Skeletal muscle tissue (tissue), 4 donors: Measurements from ENCODE around the gene FAM50B. TPM values are rescaled to one million over a fixed set of nuclear protein-coding genes. Genes with fewer than 3 reads are reported as not detected.

Experiments
- H3K27ac ChIP-seq: one replicate; pipeline ENCODE4 v1.7.0; 2013; ENCODE audit warnings: mild to moderate bottlenecking, low read depth, low read length, inconsistent platforms
- H3K27me3 ChIP-seq, 3 donors: one replicate each; pipeline ENCODE4 v1.7.0; 2013; ENCODE audit warnings: low read length in 3 of 3; ENCODE audit not compliant: control insufficient read depth in 3 of 3, insufficient read depth in 3 of 3
- H3K36me3 ChIP-seq, 3 donors: one replicate each; pipeline ENCODE4 v1.7.0; 2013; ENCODE audit warnings: low read length in 3 of 3; ENCODE audit not compliant: control insufficient read depth in 3 of 3, insufficient read depth in 3 of 3
- H3K4me1 ChIP-seq, 3 donors: one replicate each; pipeline ENCODE4 v1.7.0; 2013; ENCODE audit warnings: low read length in 3 of 3, mild to moderate bottlenecking in 3 of 3; ENCODE audit not compliant: control insufficient read depth in 3 of 3, insufficient read depth in 3 of 3
- H3K4me3 ChIP-seq, 3 donors: one replicate each; pipeline ENCODE4 v1.7.0; 2013; ENCODE audit warnings: low read length in 3 of 3
- H3K9ac ChIP-seq, 3 donors: one replicate each; pipeline ENCODE4 v1.7.0; 2013; ENCODE audit warnings: low read length in 3 of 3, mild to moderate bottlenecking in 3 of 3, moderate library complexity in 2 of 3, low read depth in 1 of 3
- H3K9me3 ChIP-seq, 3 donors: one replicate each; pipeline ENCODE4 v1.7.0; 2013; ENCODE audit warnings: low read length in 3 of 3; ENCODE audit not compliant: control insufficient read depth in 3 of 3
- total RNA-seq: library from RNA; depleted of rRNA; stranded (reverse); fragments of >200 nt; gene quantifications from one replicate; pipeline ENCODE4 v1.2.3, GENCODE V29; 2014
- donor health status: Osteomylitis.

Gene FAM50B
- total RNA-seq, 1 donor from 2014 or later: 12.0 TPM

DNA sequence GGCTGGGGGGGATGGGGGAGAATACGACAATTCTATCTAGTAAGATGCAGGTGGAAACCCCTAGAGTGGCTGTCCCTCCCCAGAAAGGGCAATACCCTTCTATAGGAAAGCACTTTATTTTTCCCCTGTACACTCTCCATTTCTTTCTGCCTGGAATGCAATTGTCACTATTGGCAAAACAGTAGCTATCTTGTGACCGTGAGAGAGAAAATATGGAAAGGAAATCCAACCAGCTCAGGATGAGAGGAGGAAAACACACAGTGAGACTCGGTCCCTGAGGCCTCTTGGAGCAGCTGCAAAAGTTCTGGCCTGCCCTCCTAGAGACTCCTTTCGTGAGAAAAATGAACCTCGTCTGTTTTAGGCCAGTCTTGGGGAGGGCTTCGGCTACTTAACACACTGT lies 43.4 kb downstream of the FAM50B start:
- Histone ChIP-seq H3K27ac (peak overlapping the region; percentile 67), H3K27me3 (no peaks in the 10 kb centered on the region)

DNA sequence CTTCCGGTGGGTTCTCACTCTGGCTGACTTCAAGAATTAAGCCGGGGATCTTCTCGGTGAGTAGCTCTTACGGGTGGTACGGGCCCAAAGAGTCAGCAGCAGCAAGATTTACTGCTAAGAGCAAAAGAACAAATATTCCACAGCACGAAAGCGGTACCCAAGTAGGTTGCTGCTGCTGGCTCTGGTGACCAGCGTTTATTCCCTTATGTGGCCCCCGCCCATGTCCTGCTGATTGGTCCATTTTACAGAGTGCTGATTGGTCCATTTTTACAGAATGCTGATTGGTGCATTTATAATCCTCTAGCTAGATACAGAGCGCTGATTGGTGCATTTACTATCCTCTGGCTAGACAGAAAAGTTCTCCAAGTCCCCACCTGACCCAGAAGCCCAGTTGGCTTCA lies 44.3 kb downstream of the FAM50B start:
- Histone ChIP-seq H3K27ac (no peak overlapping the region), H3K27me3 (no peaks in the 10 kb centered on the region), H3K36me3 (no peaks in the 10 kb centered on the region), H3K4me3 (no peak overlapping the region), H3K9me3 (no peaks in the 10 kb centered on the region), H3K4me1 (peaks cover 8 to 29% (median 28%) of the 10 kb centered on the region in 3 donors), H3K9ac (no peak overlapping the region)

More for the DNA sequence above, 43.4 kb downstream of the FAM50B start:
- Histone ChIP-seq H3K9me3 (no peaks in the 10 kb centered on the region), H3K36me3 (no peaks in the 10 kb centered on the region), H3K4me3 (no peak overlapping the region), H3K4me1 (peaks cover 17 to 38% (median 37%) of the 10 kb centered on the region in 3 donors), H3K9ac (peak overlapping the region in 1 of 3 donors; percentile 34)

DNA sequence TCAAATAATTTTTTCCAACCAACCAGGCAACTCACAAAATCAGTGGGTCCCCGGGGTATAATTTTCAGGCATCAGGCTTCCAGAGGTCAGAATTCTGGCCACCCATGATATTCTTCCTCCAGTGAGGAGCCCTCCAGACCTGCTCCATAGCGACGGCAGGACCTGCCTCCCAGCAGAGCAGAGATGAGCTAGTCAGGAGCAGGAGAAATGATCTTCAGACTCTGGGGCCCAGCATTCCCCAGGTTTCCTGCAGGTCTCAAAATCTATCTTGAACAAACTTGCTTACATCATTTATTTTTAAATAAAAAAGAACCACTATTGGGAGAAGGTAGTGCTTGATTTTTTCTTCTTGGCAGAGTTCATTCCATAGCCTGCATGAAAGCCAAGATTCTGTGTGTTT lies 44.7 kb downstream of the FAM50B start:
- Histone ChIP-seq H3K36me3 (no peaks in the 10 kb centered on the region), H3K27me3 (no peaks in the 10 kb centered on the region), H3K9ac (no peak overlapping the region), H3K27ac (no peak overlapping the region), H3K9me3 (peaks cover 0 to 2% (median 0%) of the 10 kb centered on the region in 3 donors), H3K4me3 (no peak overlapping the region), H3K4me1 (peaks cover 7 to 29% (median 26%) of the 10 kb centered on the region in 3 donors)

DNA sequence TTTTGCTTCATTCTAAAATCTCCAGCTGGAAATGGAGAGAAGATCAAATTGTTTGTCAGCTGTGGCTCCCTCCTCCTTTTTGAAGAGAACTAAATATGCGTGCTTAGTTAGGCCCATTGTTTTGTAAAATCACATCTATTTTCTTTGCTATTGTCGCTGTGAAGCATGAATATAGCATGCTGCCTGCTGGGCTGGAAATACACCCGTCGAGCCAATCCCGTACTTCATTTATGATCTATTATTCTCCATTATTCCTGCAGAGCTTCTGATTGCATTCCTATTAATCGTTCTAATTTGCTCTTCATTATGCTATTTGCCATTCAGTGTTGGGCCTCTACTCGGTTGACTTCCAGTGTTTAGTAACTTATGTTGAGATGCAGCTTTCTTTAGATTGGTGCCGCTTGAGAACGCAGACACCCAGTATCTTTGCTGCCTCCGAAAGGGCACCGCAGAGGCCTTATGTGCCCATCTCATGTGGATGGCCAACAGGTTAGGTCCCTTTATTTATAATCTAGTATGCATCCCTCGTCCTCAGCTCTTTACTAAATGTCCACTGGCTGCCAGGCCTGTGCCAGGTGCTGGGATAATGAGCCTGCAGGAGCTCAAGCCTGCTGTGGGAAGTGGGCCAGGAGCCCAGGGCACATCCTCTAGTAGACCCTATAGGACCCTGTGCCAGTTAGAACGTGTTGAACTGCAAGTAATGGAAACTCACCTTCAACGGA lies 45.6 kb downstream of the FAM50B start:
- Histone ChIP-seq H3K9me3 (peaks cover 0 to 2% (median 0%) of the 10 kb centered on the region in 3 donors), H3K9ac (no peak overlapping the region), H3K4me3 (no peak overlapping the region), H3K36me3 (no peaks in the 10 kb centered on the region), H3K27ac (no peak overlapping the region), H3K4me1 (peaks cover 7 to 29% (median 26%) of the 10 kb centered on the region in 3 donors), H3K27me3 (no peaks in the 10 kb centered on the region)

- Histone ChIP-seq H3K4me3 (no peak overlapping the region), H3K4me1 (peaks cover 7 to 29% (median 26%) of the 10 kb centered on the region in 3 donors), H3K27ac (no peak overlapping the region), H3K9me3 (peaks cover 0 to 2% (median 0%) of the 10 kb centered on the region in 3 donors), H3K27me3 (no peaks in the 10 kb centered on the region), H3K36me3 (no peaks in the 10 kb centered on the region), H3K9ac (no peak overlapping the region)
Observed at GRCh38 chr6:3895312-3895653, 46.1 kb downstream of the FAM50B start.

DNA sequence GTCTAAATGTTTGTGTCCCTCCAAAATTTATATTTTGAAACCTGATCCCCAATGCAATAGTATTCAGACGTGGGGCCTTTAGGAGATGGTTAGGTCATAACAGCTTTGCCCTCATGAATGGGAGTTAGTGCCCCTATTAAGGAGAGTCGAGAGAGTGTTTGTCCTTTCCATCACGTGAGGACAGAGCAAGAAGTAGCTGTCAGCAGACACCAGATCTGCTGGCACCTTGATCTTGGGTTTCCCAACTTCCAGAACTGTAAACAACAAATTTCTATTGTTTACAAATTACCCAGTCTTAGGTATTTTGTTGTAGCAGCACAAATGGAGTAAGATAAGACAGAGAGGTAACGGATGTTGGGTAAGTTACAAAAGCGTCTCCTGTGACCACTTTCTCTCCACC lies 46.6 kb downstream of the FAM50B start:
- Histone ChIP-seq H3K4me3 (no peak overlapping the region), H3K36me3 (no peaks in the 10 kb centered on the region), H3K27ac (no peak overlapping the region), H3K27me3 (no peaks in the 10 kb centered on the region), H3K4me1 (peaks cover 7 to 29% (median 26%) of the 10 kb centered on the region in 3 donors), H3K9me3 (peaks cover 0 to 2% (median 0%) of the 10 kb centered on the region in 3 donors), H3K9ac (no peak overlapping the region)

GRCh38 chr6:3898265-3898994 lies 49.3 kb downstream of the FAM50B start:
- Histone ChIP-seq H3K9me3 (peaks cover 0 to 2% (median 0%) of the 10 kb centered on the region in 3 donors), H3K4me3 (no peak overlapping the region), H3K27ac (no peak overlapping the region), H3K36me3 (no peaks in the 10 kb centered on the region), H3K27me3 (no peaks in the 10 kb centered on the region), H3K4me1 (peaks cover 4 to 12% (median 12%) of the 10 kb centered on the region in 3 donors), H3K9ac (no peak overlapping the region)

GRCh38 chr6:3899061-3899460 lies 49.9 kb downstream of the FAM50B start:
- Histone ChIP-seq H3K9ac (no peak overlapping the region), H3K9me3 (peaks cover 0 to 2% (median 0%) of the 10 kb centered on the region in 3 donors), H3K27me3 (no peaks in the 10 kb centered on the region), H3K4me3 (no peak overlapping the region), H3K4me1 (peaks cover 4 to 14% (median 12%) of the 10 kb centered on the region in 3 donors), H3K36me3 (no peaks in the 10 kb centered on the region), H3K27ac (no peak overlapping the region)

DNA sequence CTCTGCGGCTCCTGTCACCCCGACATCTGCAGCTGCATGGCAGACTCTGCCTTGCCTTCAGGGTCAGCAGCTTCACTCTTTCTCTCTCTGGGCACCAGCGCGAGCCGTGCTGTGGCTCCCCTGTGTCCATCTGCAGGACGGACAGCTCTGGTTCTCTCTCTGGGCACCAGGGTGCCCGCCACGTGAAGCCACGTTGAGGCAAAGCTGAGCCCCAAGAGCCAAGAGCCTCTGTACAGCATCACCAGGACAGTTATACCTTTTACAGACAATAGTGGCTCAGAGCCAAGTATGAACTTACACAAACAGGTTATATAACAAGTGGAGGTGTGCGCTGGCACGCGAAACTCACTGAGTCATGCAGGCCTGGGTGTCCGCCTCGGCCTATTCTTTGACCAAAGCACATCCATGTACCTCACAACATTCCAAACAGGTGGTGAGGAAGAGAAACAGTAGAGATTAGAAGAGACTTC lies 50.8 kb downstream of the FAM50B start:
- Histone ChIP-seq H3K27me3 (no peaks in the 10 kb centered on the region), H3K27ac (no peak overlapping the region), H3K4me1 (peaks cover 4 to 14% (median 9%) of the 10 kb centered on the region in 3 donors), H3K9ac (no peak overlapping the region), H3K4me3 (no peak overlapping the region), H3K36me3 (no peaks in the 10 kb centered on the region), H3K9me3 (peaks cover 0 to 2% (median 0%) of the 10 kb centered on the region in 3 donors)
